Measurements from ENCODE around the gene DISC1.
"Not testable (repeated sequence)": the region's sequence is repeated elsewhere in the genome, so short reads cannot be mapped to it uniquely, and the experiment has no call there.

DISC1 gene

DNA sequence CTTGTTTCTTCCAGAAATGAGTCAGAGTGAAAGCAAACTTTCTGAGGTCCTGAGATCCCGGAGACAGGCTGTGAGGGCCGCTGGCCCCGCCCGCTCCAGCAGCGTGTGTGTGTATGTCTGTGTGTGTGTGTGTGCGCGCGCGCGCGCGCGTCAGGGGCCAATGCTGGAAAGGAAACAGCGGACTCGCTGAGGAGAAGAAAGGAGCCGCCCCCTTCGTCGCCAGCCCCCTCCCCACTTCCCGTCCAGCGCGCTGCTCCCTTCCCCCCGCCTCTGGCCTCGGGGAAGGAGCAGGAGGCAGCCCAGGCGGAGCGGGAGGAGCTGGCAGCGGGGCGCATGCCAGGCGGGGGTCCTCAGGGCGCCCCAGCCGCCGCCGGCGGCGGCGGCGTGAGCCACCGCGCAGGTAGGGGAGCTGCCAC is at the start of gene DISC1:
TSS of gene DISC1 (plus strand) at position 256 of the 416 bp plus-strand sequence. CDS start at position 334, 78 bp downstream.
- peak; percentile 65 for DNase-seq (ENCODE audit: low read depth)

DNA sequence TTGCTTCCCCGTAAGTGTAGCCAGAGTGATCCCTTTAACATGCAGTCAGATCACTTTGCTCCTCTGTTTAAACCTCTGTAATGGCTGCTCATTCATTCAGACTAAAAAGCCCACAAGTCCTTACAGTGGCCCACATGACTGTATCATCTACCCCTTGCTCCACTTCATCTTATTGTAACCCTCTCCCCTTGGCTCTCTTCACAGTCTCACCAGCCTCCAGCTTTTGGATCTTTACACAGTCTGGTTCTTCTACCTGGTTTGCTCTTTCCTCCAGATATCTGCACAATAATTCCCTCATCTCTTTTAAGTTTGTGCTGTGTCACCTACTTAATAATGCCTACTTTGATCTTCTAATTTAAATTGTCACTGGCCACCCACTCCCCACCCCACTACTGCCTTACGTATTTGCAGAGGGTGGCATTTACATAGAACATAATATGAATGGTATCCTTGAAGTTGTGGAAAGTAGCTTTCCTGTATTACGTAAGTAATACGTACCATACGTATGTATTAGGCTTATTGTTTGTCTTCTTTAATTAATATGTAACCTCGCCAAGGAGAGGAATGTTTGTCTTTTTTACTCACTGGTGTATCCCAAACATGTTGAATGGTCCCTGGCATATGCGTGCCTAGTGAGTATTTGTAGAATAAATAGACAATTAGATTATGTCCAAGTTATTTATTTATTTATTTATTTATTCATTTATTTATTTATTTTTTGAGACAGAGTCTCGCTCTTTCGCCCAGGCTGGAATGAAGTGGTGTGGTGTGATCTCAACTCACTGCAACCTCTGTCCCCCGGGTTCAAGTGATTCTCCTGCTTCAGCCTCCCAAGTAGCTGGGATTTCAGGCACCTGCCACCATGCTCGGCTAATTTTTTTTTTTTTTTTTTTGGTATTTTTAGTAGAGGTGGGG is 49.5 kb upstream of the DISC1 start:
- DNase-seq (ENCODE audit: low read depth) = no peak

DNA sequence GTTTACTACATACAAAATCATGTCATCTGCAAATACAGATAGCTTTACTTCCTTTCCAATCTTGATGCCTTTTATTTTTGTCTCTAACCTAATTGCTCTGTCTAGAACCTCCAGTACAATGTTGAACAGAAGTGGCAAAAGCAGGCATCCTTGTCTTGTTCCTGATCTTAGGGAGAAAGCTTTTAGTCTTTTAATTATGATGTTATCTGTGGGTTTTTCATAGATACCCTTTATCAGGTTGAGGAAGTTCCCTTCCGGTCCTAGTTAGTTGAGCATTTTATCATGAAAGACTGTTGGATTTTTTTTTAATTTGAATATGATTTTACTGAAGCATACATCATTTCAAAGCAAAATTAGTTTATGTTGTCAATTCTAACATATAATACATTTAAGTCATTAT is 45.7 kb upstream of the DISC1 start:
- no peak for DNase-seq (ENCODE audit: low read depth)

DNA sequence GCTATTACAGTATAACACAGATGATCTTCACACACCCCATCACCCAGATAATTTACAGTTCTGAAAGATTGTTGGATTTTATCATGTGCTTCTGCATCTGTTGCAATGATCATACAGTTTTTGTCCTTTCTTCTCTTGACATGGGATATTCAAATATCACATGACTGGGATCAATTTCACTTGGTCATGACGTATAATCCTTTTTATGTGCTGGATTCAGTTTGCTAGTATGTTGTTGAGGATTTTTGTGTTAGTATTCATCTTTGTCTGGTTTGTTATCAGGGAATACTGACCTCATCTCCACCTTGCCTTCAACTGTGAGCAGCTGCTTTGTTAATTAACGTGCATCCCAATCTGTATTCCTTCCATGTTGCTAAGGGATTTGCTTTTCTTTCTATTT is 44.7 kb upstream of the DISC1 start:
- DNase-seq (ENCODE audit: low read depth) = no peak

DNA sequence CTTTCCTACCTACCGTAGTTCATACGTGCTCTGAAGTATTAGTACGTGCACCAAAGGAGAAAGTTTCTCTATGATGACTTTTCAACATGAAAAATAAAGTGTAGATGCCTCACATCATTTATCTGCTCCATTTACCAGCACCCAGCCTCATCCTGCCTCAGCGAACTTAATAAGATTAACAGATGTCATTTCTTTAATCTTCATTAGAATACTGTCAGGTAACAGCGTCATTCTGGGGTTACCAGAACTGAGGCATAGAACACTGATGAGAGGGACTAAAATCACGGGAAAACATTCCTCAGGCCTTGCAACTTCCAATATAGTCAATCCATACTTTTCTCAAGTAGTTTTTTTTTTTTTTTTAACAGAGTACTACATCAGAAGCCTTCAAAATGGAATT is 43.2 kb upstream of the DISC1 start:
- DNase-seq (ENCODE audit: low read depth) = no peak

DNA sequence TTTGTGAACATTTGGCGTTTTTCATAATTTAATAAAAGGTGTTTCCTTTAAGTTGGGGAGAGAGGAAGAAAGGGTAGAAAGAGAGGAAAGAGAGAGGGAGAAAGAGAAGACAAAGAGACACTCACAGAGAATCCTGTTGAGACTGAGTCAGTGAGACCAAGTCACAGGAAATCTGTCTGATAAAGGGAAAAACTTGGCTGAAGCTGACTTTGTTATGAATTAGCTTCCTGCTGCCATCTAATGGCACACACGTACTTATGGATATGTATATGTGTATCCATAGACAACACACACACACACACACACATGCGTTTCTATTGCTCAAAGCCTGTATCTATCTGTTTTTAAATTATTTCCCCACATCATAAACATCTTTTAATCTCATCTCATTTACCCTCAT is 42.5 kb upstream of the DISC1 start:
- DNase-seq (ENCODE audit: low read depth) = peak; percentile 54

DNA sequence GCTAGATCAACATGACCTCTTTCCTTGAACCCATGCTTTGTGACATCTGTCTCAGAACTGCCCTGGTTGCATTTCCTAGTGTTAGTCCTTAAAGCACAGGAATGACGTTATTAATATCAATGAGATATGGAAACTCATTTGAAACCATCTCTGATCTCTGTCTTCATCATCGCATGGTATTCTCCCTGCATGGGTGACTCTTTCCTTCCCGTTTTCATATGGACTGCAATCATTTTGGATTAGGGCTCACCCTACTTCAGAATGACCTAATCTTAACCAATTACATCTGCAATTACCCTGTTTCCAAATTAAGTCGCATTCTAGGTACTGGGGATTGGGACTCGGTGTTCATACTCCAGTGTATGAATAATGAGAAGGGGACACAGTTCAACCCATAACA is 41.7 kb upstream of the DISC1 start:
- no peak for DNase-seq (ENCODE audit: low read depth)

DNA sequence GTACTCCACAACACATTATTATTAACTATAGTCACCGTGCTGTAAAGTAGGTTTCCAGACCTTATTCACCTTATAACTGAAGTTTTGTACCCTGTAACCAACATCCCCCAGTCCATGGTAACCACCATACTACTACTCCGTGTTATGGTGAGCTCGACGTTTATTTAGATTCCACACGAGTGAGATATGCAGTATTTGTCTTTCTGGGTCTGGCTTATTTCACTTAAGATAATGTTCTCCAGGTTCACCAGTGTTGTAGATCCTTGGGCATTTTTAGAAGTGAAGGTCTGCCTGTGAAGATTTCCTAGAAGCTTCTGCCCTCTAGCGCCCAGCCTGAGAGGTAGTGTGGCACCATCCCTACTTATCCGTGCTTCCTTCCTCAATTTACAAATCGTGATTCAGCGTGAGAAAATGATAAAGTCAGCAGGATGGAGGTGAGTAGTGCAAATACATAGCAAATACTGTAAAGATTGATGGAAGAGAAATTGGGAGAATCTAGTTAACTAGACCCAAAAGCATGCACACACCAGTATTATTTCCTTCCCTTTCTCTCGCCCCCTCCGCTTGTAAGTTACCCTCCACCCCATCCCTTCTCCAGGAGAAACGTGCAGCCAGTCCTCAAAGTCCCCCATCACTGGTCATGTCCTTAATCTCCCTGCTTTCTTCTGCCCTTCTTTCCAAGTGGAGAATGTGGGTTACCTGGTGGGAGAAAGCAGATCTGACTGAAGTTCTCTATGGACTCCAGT is 36.0 kb upstream of the DISC1 start:
- DNase-seq (ENCODE audit: low read depth) = peak; percentile 50

DNA sequence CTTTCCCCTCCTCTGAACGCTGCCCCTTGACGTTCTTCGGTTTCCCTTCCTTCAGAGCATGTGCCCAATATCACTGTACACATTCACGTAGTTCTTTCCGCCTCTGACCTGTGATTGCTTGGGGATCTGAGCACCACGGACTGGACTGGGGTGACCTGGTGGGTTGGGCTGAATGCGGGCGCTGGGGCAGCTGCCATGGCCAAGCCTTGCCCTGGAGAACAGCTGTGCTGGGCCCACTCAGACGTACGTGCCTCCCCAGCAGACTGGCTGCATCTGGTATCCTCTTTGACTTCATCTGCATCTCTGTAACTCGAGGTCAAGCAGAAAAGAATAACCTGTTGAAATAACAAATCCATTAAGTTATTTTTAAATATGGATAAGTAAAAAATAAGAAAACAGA is 35.1 kb upstream of the DISC1 start:
- DNase-seq (ENCODE audit: low read depth) = no peak

DNA sequence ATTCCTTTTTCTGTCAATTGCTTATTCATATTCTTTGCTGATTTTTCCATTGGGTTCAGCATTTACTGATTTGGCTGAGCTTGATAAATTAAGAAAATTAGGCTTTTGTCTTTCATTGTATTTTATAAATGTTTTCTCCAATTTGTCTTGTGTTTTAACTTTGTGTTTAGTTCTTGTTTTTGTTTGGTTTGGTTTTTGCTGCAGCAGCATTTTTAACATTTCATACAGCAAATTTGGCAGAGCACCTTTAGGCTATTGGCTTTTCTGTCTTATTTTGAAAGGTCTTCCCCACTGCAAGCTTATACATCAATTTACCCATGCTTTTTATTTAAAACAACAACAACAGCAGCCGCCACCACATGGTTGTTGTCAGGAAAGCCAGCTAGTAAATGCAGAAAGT is 33.8 kb upstream of the DISC1 start:
- DNase-seq (ENCODE audit: low read depth) = no peak

DNA sequence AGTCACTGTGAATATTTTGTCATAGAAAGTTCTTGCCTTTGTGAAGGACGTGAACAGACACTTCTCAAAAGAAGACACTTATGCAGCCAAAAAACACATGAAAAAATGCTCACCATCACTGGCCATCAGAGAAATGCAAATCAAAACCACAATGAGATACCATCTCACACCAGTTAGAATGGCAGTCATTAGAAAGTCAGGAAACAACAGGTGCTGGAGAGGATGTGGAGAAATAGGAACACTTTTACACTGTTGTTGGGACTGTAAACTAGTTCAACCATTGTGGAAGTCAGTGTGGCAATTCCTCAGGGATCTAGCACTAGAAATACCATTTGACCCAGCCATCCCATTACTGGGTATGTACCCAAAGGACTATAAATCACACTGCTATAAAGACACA is 33.3 kb upstream of the DISC1 start:
- DNase-seq (ENCODE audit: low read depth) = not testable (repeated sequence)

DNA sequence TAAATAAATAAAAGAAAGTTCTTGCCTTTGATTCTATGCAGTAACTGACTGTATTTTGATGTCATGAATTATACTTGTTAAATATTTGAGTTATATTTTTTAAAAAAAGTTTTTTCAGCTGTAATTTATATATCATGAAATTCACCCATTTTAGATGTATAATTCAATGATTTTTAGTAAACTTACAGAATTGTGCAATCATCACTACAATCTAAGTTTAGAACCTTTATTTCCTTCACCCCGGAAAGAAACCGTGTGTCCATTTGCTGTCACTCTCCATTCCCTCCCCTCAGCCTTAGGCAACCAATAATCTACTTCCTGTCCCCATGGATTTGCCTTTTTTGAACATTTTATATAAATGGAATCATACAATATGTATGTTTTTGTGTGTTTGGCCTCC is 32.5 kb upstream of the DISC1 start:
- DNase-seq (ENCODE audit: low read depth) = no peak

DNA sequence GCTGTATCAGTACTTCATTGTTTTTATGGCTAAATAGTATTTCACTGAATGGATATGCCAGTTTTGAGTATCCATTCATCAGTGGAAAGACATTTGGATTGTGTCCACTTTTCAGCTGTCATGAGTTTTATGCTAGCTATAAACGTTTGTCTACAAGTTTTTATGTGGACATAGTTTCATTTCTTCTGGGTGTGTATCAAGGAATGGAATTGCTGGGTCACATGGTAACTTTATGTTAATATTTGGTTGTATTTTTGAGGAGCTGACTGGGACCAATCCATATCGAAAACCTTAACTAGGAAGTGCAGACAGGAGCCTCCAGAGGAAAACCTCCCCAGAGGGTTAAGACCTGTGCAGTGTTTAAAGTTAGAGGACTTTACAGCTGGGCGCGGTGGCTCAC is 31.8 kb upstream of the DISC1 start:
- no peak for DNase-seq (ENCODE audit: low read depth)

DNA sequence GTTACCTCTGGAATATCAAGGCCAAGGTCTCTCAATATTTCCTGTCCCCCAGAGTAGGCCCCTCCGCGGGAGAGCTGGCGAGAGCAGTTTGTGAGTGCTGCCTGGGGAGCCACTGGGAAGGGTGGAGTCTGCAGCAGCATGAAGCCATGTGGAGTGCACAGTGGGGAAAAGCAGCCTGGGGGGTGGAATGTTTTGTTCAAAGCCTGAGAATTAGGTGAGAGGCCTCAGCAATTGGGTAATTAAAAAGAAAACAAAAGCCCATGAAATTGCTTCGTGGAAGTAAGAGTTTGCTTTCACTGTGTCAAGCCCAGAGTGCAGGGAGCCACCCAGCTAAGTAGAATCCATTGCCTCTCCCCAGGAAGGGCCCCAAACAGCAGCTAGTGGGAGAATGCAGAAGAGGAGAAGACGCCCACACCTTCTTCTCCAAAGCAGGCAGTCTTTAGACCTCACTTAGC is 30.2 kb upstream of the DISC1 start:
- DNase-seq (ENCODE audit: low read depth) = no peak

DNA sequence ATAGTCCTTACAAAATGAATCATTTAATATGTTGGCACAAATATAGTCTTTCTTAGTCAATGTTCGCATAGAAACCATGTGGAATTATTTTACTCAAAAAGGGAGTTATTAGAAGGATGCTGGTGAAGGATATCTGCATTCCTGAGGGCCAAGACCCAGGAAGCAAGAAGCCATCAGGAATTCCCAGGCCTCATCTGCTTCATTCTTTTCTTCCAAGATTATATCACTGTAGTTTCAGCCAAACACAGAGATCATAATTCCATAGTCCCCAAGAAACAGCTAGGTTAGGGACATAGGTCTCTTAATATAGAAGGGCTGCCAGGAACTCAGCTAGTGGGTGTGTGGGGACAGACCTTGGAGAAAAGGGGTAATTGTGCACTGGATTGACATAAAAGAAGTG is 28.6 kb upstream of the DISC1 start:
- no peak for DNase-seq (ENCODE audit: low read depth)

DNA sequence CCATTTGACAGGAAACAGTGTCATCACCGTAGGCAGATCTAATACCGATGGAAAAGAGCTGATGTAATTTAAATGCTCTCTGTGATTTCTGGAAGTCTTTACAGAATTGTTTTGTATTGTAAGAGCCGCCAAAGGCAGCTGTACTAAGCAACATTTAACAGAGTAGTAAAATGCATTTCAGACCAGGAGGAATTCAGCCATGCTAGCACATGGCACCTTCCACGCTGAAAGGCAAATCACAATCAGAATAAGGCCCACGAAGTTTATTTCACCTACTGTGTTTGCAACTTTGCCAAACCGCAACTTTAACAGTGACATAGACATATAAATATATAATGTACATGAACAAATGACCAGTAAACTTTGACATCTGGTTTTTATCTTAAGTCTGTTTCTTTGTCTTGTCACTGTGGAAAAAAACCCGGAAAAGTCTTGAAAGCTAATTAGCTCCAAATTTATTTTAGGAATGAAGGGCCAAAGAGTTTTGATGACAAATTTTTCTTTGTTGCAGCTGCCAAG is 26.1 kb upstream of the DISC1 start:
- no peak for DNase-seq (ENCODE audit: low read depth)

DNA sequence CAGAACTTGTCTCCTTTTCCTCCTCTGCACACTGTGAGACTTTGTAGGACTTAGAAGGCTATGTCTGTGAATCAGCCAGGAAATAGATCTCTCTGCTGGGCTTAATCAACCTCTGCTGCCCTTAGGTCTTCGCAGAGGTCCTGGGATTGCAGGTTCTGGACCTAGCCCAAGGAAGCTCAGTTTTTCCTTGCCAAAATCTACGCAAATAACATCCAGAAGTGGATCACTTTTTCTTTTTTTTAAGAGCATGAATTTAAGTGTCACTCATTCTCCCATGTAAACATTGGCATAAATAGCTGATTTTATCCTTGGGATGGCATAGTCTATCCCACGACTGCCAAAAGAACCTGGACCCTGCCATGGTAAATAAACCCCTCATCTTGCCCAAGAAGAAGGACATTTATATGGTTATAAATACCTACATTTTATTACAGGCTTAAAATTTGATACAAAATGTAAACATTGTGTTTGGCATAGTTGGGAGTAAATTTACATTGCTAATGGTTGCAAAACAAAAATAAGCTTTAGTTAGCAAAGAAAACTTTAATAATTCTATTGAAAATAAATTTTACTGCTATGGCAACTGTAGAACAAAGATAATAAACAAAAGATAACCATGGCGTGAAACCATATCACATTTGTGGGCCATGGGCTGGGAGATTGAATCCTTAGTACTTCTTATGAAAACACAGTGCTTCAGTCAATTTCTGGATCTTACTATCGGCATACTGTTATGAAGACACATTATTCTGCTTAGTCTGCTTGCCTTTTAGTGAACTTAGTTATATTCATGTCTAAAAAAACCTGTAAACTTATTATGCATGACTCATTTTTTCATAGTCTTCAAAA is 24.5 kb upstream of the DISC1 start:
- no peak for DNase-seq (ENCODE audit: low read depth)

DNA sequence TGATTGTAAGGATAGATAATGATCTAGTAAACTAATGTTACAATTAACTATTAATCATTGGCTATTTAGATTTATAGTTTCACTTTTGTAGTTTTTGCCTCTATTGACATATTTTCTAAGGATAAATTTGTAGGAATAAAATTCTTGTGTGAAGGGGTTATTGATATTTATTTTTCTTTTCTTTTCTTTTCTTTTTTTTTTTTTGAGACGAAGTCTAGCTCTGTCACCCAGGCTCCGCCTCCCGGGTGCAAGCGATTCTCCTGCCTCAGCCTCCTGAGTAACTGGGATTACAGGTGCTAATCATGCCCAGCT is 24.0 kb upstream of the DISC1 start:
- no peak for DNase-seq (ENCODE audit: low read depth)

DNA sequence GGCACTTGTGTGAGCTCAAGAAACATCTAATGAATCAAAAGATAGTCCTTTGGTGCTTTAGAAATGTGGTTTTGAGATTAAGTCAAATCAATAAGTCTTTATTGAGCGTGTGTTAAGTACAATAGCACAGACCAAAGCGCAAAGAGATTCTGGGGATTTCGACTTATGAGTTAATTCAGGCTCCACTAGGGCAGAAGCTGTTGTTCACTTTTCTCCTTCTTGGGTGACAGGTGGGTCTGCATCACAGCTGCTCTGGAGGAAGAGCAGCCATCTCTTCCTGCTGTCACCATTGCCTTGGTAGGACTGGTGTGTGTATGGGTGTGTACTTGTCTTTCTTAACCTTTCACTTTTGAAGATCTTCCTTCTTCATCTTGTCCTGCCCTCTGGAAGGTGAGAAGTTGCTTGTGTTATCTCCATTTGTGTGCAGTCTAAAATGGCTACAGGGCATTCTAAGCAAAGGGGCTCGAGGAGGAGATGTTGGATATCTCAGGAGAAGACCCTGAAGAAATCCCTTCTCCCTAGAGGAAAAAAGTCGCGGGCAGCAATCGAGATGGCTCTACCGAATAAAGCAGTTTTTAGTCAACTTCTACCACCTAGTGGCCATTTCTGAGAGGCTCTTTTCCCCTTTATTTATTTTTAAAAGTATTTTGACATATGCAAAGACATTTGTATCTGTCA is 22.9 kb upstream of the DISC1 start:
- no peak for DNase-seq (ENCODE audit: low read depth)

DNA sequence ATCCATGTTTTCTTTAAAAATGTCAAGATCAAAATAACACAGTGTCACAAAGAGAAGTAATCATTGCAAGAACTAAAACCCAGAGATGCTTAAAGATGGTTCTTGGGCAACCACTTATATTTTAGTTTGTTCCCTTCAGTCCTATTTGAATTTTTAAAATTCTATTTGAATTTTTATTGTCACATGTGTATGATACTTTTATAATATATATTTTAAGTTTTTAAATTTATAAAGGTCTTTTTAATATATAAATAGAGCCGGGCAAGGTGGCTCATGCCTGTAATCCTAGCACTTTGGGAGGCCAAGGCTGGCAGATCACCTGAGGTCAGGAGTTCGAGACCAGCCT is 22.3 kb upstream of the DISC1 start:
- no peak for DNase-seq (ENCODE audit: low read depth)

DNA sequence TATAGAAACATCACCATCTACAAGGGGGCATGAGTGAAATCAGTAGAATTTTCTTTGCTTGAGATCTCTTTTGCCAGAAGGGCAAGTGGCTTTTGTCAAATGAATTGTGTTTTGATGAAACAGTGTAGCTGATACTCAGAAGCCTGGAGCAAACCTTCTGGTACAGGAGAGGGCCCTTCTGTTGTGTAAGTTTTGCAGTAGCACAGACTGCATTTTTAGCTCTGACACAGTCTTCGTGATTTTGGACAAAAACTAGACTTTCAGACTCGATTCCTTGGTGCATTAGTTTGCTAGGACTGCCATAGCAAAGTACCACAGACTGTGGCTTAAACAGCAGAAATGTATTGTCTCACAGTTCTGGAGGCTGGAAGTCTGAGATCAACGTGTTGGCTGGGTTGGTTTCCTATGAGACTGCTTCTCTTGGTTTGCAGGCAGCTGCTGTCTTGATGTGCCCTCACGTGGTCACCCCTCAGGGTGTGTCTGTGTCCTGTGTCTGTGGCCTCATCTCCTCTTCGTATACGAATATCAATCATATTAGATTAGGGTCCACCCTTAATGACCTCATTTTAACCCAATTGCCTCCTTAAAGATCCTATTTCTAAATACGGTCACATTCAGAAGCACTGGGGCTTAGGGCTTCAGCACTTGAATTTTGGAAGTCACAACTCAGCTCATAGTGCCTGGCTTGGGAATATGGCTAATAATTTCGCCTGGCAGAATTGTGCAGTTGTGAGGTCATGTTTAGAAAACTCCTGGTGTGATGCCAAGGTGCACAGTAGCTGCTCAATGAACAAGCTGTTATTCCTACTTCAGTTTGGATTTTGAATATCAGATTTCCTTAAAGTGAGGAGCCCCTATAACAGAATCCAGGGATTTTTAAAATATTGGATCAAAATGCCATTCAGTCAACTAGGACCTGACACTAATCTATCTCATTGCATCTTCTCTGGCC is 21.2 kb upstream of the DISC1 start:
- no peak for DNase-seq (ENCODE audit: low read depth)

All from stromal cell of bone marrow (primary cell).